ENCODE measurements around the gene INPP5A.

The INPP5A gene

GRCh38 chr10:132666705-132667341 is 129.2 kb downstream of the INPP5A start:
- DNase-seq = no peak
- H3K9me3 ChIP-seq (ENCODE audit: insufficient read depth, low read depth, low read length) = peaks cover 7% of the 10 kb centered on the region
- no peak overlapping the region for H4K8ac ChIP-seq (ENCODE audit: low read depth, low read length)
- H3K36me3 ChIP-seq (ENCODE audit: control insufficient read depth in 1 of 2, insufficient read depth in 2 of 2, low read length in 2 of 2) = peaks cover 1 to 2% of the 10 kb centered on the region in 2 experiments
- no peaks in the 10 kb centered on the region for H3K79me1 ChIP-seq (ENCODE audit: low read length)
- H3K9ac ChIP-seq (ENCODE audit: low read length) = no peak overlapping the region
- H2AFZ ChIP-seq (ENCODE audit: insufficient read depth, low read length, poor library complexity) = no peak overlapping the region
- H2AK5ac ChIP-seq (ENCODE audit: low read length) = no peak overlapping the region
- no peak overlapping the region for H3K4me3 ChIP-seq (ENCODE audit: low read depth, low read length)
- no peak overlapping the region for H2BK12ac ChIP-seq (ENCODE audit: low read length)
- H2BK120ac ChIP-seq (ENCODE audit: insufficient read depth, low read length, poor library complexity) = no peak overlapping the region
- no peak overlapping the region for H3K14ac ChIP-seq (ENCODE audit: low read length)
- H3K27me3 ChIP-seq (ENCODE audit: insufficient read depth, low read length) = no peaks in the 10 kb centered on the region
- no peak overlapping the region for H4K91ac ChIP-seq (ENCODE audit: low read depth, low read length)
- no CpG with 5 or more reads among the region's 12 CpGs for WGBS (ENCODE audit: extremely low coverage, insufficient coverage, insufficient read length)
- no peak overlapping the region for H2BK5ac ChIP-seq (ENCODE audit: low read depth, low read length, poor library complexity)
- H3K18ac ChIP-seq (ENCODE audit: low read length) = no peak overlapping the region
- H3K4ac ChIP-seq (ENCODE audit: low read depth, low read length) = no peak overlapping the region
- H3K4me1 ChIP-seq (ENCODE audit: control insufficient read depth in 1 of 2, insufficient read depth in 2 of 2, low read length in 2 of 2) = no peaks in the 10 kb centered on the region
- H3K4me2 ChIP-seq (ENCODE audit: low read length) = no peak overlapping the region
- no peak overlapping the region for H4K12ac ChIP-seq (ENCODE audit: low read depth, low read length)
- H3K27ac ChIP-seq (ENCODE audit: low read depth, low read length) = no peak overlapping the region
- no peak overlapping the region for H3K23ac ChIP-seq (ENCODE audit: low read length)
- no peaks in the 10 kb centered on the region for H3K79me2 ChIP-seq (ENCODE audit: control insufficient read depth, insufficient read depth, low read length, poor library complexity)

GRCh38 chr10:132667342-132668047 is 129.9 kb downstream of the INPP5A start:
- no peaks in the 10 kb centered on the region for H3K79me1 ChIP-seq (ENCODE audit: low read length)
- H3K27ac ChIP-seq (ENCODE audit: low read depth, low read length) = no peak overlapping the region
- no peak overlapping the region for H3K14ac ChIP-seq (ENCODE audit: low read length)
- H3K79me2 ChIP-seq (ENCODE audit: control insufficient read depth, insufficient read depth, low read length, poor library complexity) = no peaks in the 10 kb centered on the region
- H3K23ac ChIP-seq (ENCODE audit: low read length) = no peak overlapping the region
- H3K4me1 ChIP-seq (ENCODE audit: control insufficient read depth in 1 of 2, insufficient read depth in 2 of 2, low read length in 2 of 2) = no peaks in the 10 kb centered on the region
- no peak for DNase-seq
- H3K18ac ChIP-seq (ENCODE audit: low read length) = no peak overlapping the region
- no peak overlapping the region for H2AK5ac ChIP-seq (ENCODE audit: low read length)
- no CpG with 5 or more reads among the region's 20 CpGs for WGBS (ENCODE audit: extremely low coverage, insufficient coverage, insufficient read length)
- H3K9ac ChIP-seq (ENCODE audit: low read length) = no peak overlapping the region
- H3K4me3 ChIP-seq (ENCODE audit: low read depth, low read length) = no peak overlapping the region
- H3K9me3 ChIP-seq (ENCODE audit: insufficient read depth, low read depth, low read length) = peaks cover 7% of the 10 kb centered on the region
- H4K8ac ChIP-seq (ENCODE audit: low read depth, low read length) = no peak overlapping the region
- no peak overlapping the region for H2BK120ac ChIP-seq (ENCODE audit: insufficient read depth, low read length, poor library complexity)
- H4K12ac ChIP-seq (ENCODE audit: low read depth, low read length) = no peak overlapping the region
- peaks cover 0 to 2% of the 10 kb centered on the region in 2 experiments for H3K36me3 ChIP-seq (ENCODE audit: control insufficient read depth in 1 of 2, insufficient read depth in 2 of 2, low read length in 2 of 2)
- no peak overlapping the region for H2AFZ ChIP-seq (ENCODE audit: insufficient read depth, low read length, poor library complexity)
- no peak overlapping the region for H4K91ac ChIP-seq (ENCODE audit: low read depth, low read length)
- H3K4ac ChIP-seq (ENCODE audit: low read depth, low read length) = no peak overlapping the region
- H2BK5ac ChIP-seq (ENCODE audit: low read depth, low read length, poor library complexity) = no peak overlapping the region
- no peaks in the 10 kb centered on the region for H3K27me3 ChIP-seq (ENCODE audit: insufficient read depth, low read length)
- no peak overlapping the region for H3K4me2 ChIP-seq (ENCODE audit: low read length)
- no peak overlapping the region for H2BK12ac ChIP-seq (ENCODE audit: low read length)

GRCh38 chr10:132668048-132668394 is 130.4 kb downstream of the INPP5A start:
- WGBS (ENCODE audit: extremely low coverage, insufficient coverage, insufficient read length) = no CpG with 5 or more reads among the region's 5 CpGs
- no peak overlapping the region for H2BK5ac ChIP-seq (ENCODE audit: low read depth, low read length, poor library complexity)
- no peak for DNase-seq
- H2BK120ac ChIP-seq (ENCODE audit: insufficient read depth, low read length, poor library complexity) = no peak overlapping the region
- no peaks in the 10 kb centered on the region for H3K79me2 ChIP-seq (ENCODE audit: control insufficient read depth, insufficient read depth, low read length, poor library complexity)
- no peak overlapping the region for H3K4me2 ChIP-seq (ENCODE audit: low read length)
- no peak overlapping the region for H2AFZ ChIP-seq (ENCODE audit: insufficient read depth, low read length, poor library complexity)
- H4K8ac ChIP-seq (ENCODE audit: low read depth, low read length) = no peak overlapping the region
- H3K79me1 ChIP-seq (ENCODE audit: low read length) = no peaks in the 10 kb centered on the region
- H3K4me3 ChIP-seq (ENCODE audit: low read depth, low read length) = no peak overlapping the region
- no peaks in the 10 kb centered on the region for H3K27me3 ChIP-seq (ENCODE audit: insufficient read depth, low read length)
- H4K12ac ChIP-seq (ENCODE audit: low read depth, low read length) = no peak overlapping the region
- H3K27ac ChIP-seq (ENCODE audit: low read depth, low read length) = no peak overlapping the region
- H3K18ac ChIP-seq (ENCODE audit: low read length) = no peak overlapping the region
- H3K36me3 ChIP-seq (ENCODE audit: control insufficient read depth in 1 of 2, insufficient read depth in 2 of 2, low read length in 2 of 2) = peaks cover 0 to 2% of the 10 kb centered on the region in 2 experiments
- H3K23ac ChIP-seq (ENCODE audit: low read length) = no peak overlapping the region
- no peaks in the 10 kb centered on the region for H3K4me1 ChIP-seq (ENCODE audit: control insufficient read depth in 1 of 2, insufficient read depth in 2 of 2, low read length in 2 of 2)
- no peak overlapping the region for H2AK5ac ChIP-seq (ENCODE audit: low read length)
- H4K91ac ChIP-seq (ENCODE audit: low read depth, low read length) = no peak overlapping the region
- H2BK12ac ChIP-seq (ENCODE audit: low read length) = no peak overlapping the region
- H3K4ac ChIP-seq (ENCODE audit: low read depth, low read length) = no peak overlapping the region
- H3K9ac ChIP-seq (ENCODE audit: low read length) = no peak overlapping the region
- no peak overlapping the region for H3K14ac ChIP-seq (ENCODE audit: low read length)
- peaks cover 7% of the 10 kb centered on the region for H3K9me3 ChIP-seq (ENCODE audit: insufficient read depth, low read depth, low read length)

- no peak overlapping the region for H2AFZ ChIP-seq (ENCODE audit: insufficient read depth, low read length, poor library complexity)
- no peak overlapping the region for H2BK12ac ChIP-seq (ENCODE audit: low read length)
- H2BK120ac ChIP-seq (ENCODE audit: insufficient read depth, low read length, poor library complexity) = no peak overlapping the region
- no peak overlapping the region for H3K4ac ChIP-seq (ENCODE audit: low read depth, low read length)
- no peaks in the 10 kb centered on the region for H3K79me2 ChIP-seq (ENCODE audit: control insufficient read depth, insufficient read depth, low read length, poor library complexity)
- H3K9ac ChIP-seq (ENCODE audit: low read length) = no peak overlapping the region
- H3K36me3 ChIP-seq (ENCODE audit: control insufficient read depth in 1 of 2, insufficient read depth in 2 of 2, low read length in 2 of 2) = no peaks in the 10 kb centered on the region
- H4K12ac ChIP-seq (ENCODE audit: low read depth, low read length) = no peak overlapping the region
- H3K9me3 ChIP-seq (ENCODE audit: insufficient read depth, low read depth, low read length) = peaks cover 6% of the 10 kb centered on the region
- no peak overlapping the region for H4K91ac ChIP-seq (ENCODE audit: low read depth, low read length)
- no peak overlapping the region for H3K23ac ChIP-seq (ENCODE audit: low read length)
- no peak overlapping the region for H3K14ac ChIP-seq (ENCODE audit: low read length)
- no peaks in the 10 kb centered on the region for H3K79me1 ChIP-seq (ENCODE audit: low read length)
- no peaks in the 10 kb centered on the region for H3K27me3 ChIP-seq (ENCODE audit: insufficient read depth, low read length)
- H2AK5ac ChIP-seq (ENCODE audit: low read length) = no peak overlapping the region
- no peak overlapping the region for H3K27ac ChIP-seq (ENCODE audit: low read depth, low read length)
- no peak overlapping the region for H3K4me2 ChIP-seq (ENCODE audit: low read length)
- WGBS (ENCODE audit: extremely low coverage, insufficient coverage, insufficient read length) = no CpG with 5 or more reads among the region's 23 CpGs
- no peaks in the 10 kb centered on the region for H3K4me1 ChIP-seq (ENCODE audit: control insufficient read depth in 1 of 2, insufficient read depth in 2 of 2, low read length in 2 of 2)
- DNase-seq = no peak
- H3K4me3 ChIP-seq (ENCODE audit: low read depth, low read length) = no peak overlapping the region
- H3K18ac ChIP-seq (ENCODE audit: low read length) = no peak overlapping the region
- no peak overlapping the region for H2BK5ac ChIP-seq (ENCODE audit: low read depth, low read length, poor library complexity)
- no peak overlapping the region for H4K8ac ChIP-seq (ENCODE audit: low read depth, low read length)
Measured at GRCh38 chr10:132669208-132669861, 131.7 kb downstream of the INPP5A start.
